Measurements from ENCODE around the gene CLEC1B. TPM values are rescaled to one million over a fixed set of nuclear protein-coding genes. Genes with fewer than 3 reads are reported as not detected.
"Not testable (repeated sequence)": the region's sequence is repeated elsewhere in the genome, so short reads cannot be mapped to it uniquely, and the experiment has no call there.

Gene CLEC1B
- total RNA-seq, 4 donors from 2014 or later = not detected

GRCh38 chr12:10031321-10031720 is 32.4 kb upstream of the CLEC1B start:
- Histone ChIP-seq H3K36me3 (no peaks in the 10 kb centered on the region), H3K4me3 (no peak overlapping the region), H3K27me3 (peaks cover 0 to 10% (median 0%) of the 10 kb centered on the region in 4 donors), H3K4me1 (peaks cover 0 to 6% (median 0%) of the 10 kb centered on the region in 3 donors), H3K9me3 (no peaks in the 10 kb centered on the region), H3K27ac (no peak overlapping the region)
- no peak for TF ChIP-seq CTCF (IDR thresholded peaks at IDR 0.05)
- intact Hi-C loops (cut with DNase I) = loop anchor here (5.0 kb wide), 1 partner anchor 106 kb away; no protein-coding TSS in a partner anchor
- no peak for DNase-seq
- 43 to 54% methylated on average over 4 of the region's 4 CpGs for WGBS, 2 donors

- H3K27me3 ChIP-seq = peaks cover 0 to 10% (median 0%) of the 10 kb centered on the region in 4 donors
- intact Hi-C loops (cut with DNase I) = loop anchor here (5.0 kb wide), 1 partner anchor 107 kb away; no protein-coding TSS in a partner anchor
- H3K4me3 ChIP-seq = no peak within 1 kb of the TSS
- H3K9me3 ChIP-seq = no peaks in the 10 kb centered on the region
- no peak for TF ChIP-seq CTCF (IDR thresholded peaks at IDR 0.05)
- peaks cover 0 to 6% (median 0%) of the 10 kb centered on the region in 3 donors for H3K4me1 ChIP-seq
- no peak for DNase-seq
- H3K36me3 ChIP-seq = no peaks in the 10 kb centered on the region
- 77 to 97% methylated on average over 3 to 13 of the region's 14 CpGs for WGBS, 2 donors
- no peak within 1 kb of the TSS for H3K27ac ChIP-seq
Measured at GRCh38 chr12:10030446-10030845, 31.5 kb upstream of the CLEC1B start, which contains the start of gene CLEC9A. Gene CLEC9A (plus strand): TSS chr12:10030682. CDS start chr12:10052688, 22,006 bp downstream.

GRCh38 chr12:10027721-10028120 is 28.8 kb upstream of the CLEC1B start:
- H3K27me3 ChIP-seq = peaks cover 0 to 10% (median 0%) of the 10 kb centered on the region in 4 donors
- intact Hi-C loops (cut with DNase I) = no loop called here
- H3K9me3 ChIP-seq = no peaks in the 10 kb centered on the region
- no peaks in the 10 kb centered on the region for H3K36me3 ChIP-seq
- TF ChIP-seq POLR2A (IDR thresholded peaks at IDR 0.05) (no peak), CTCF (IDR thresholded peaks at IDR 0.05) (no peak)
- H3K27ac ChIP-seq = no peak overlapping the region
- WGBS, 2 donors = 58 to 62% methylated on average over 4 of the region's 4 CpGs
- DNase-seq = no peak
- no peak overlapping the region for H3K4me3 ChIP-seq
- peaks cover 0 to 6% (median 0%) of the 10 kb centered on the region in 3 donors for H3K4me1 ChIP-seq

- WGBS, 2 donors = 30 to 68% methylated on average over 1 to 3 of the region's 3 CpGs
- Histone ChIP-seq H3K27ac (no peak overlapping the region), H3K4me3 (no peak overlapping the region), H3K4me1 (peaks cover 0 to 6% (median 0%) of the 10 kb centered on the region in 3 donors), H3K36me3 (no peaks in the 10 kb centered on the region), H3K9me3 (no peaks in the 10 kb centered on the region), H3K27me3 (peaks cover 0 to 10% (median 0%) of the 10 kb centered on the region in 4 donors)
- intact Hi-C loops (cut with DNase I) = no loop called here
- no peak for DNase-seq
- TF ChIP-seq CTCF (IDR thresholded peaks at IDR 0.05) (no peak), POLR2A (IDR thresholded peaks at IDR 0.05) (no peak)
Measured at GRCh38 chr12:10027311-10027710, 28.4 kb upstream of the CLEC1B start.

- not testable (repeated sequence) for H3K36me3 ChIP-seq
Measured at GRCh38 chr12:10026666-10027065, 27.7 kb upstream of the CLEC1B start.

GRCh38 chr12:10025236-10025635 is 26.3 kb upstream of the CLEC1B start:
- no peaks in the 10 kb centered on the region for H3K36me3 ChIP-seq
- intact Hi-C loops (cut with DNase I) = no loop called here
- 61 to 73% methylated on average over 3 of the region's 3 CpGs for WGBS, 2 donors
- H3K9me3 ChIP-seq = no peaks in the 10 kb centered on the region
- TF ChIP-seq POLR2A (IDR thresholded peaks at IDR 0.05) (no peak), CTCF (IDR thresholded peaks at IDR 0.05) (no peak)
- H3K27me3 ChIP-seq = peaks cover 0 to 5% (median 0%) of the 10 kb centered on the region in 4 donors
- DNase-seq = no peak
- no peak overlapping the region for H3K4me3 ChIP-seq
- H3K27ac ChIP-seq = no peak overlapping the region
- H3K4me1 ChIP-seq = peaks cover 0 to 5% (median 0%) of the 10 kb centered on the region in 3 donors

More at GRCh38 chr12:10026666-10027065, 27.7 kb upstream of the CLEC1B start:
- intact Hi-C loops (cut with DNase I); H3K4me3 ChIP-seq; H3K4me1 ChIP-seq; H3K9me3 ChIP-seq; DNase-seq; H3K27ac ChIP-seq; H3K27me3 ChIP-seq: not testable (repeated sequence)
- 84 to 91% methylated on average over 4 of the region's 4 CpGs for WGBS, 2 donors

Measured in esophagus squamous epithelium (tissue), 5 donors.